ENCODE results near the gene MEF2D. TPM values are rescaled to one million over a fixed set of nuclear protein-coding genes. Genes with fewer than 3 reads are reported as not detected.
A peak's percentile ranks its signal among the peaks of the same experiment; 100 is the strongest.

MEF2D gene
- total RNA-seq, 2 donors from 2014 or later = 76.1 to 101 TPM

DNA sequence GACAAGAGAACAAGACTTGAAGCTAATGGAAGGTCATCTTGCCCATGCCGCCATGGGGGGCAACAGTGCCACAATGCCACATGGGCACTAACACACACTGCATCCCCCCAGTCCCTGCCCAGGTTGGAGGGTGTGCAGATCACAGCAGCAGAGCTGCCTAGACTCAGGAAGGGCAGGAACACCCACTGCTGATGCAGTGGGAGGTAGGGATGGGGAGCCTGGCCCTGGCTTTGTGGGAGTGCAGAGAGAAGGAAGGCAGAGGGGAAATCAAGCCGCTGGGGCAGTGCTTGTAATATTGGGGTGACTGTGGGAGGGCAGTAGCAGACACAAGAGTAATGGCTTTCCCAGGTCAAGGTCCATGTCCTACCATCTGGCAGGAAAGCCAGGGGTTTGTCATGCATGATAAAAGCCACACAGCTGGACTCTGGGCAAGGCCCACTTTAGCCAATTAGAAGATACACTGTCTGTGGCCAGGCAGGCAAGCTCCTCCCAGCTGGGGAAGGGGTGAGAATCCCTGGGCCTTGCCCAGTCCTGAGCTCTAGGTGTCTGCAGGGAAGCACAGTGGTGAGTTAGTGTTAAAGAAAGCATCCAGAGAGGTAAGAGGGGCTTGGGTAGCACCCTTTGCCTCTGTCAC, 25.4 kb upstream of the MEF2D start:
- H3K4me3 ChIP-seq = no peak overlapping the region
- H3K36me3 ChIP-seq = no peaks in the 10 kb centered on the region
- no peak for ATAC-seq (ENCODE audit: insufficient number of reproducible peaks, low FRiP score, low read depth)
- H3K4me1 ChIP-seq (ENCODE audit: control insufficient read depth in 1 of 2, low read depth in 2 of 2) = no peaks in the 10 kb centered on the region
- no peaks in the 10 kb centered on the region for H3K9me3 ChIP-seq
- H3K27ac ChIP-seq = no peak overlapping the region
- H3K27me3 ChIP-seq (replicated peaks; ENCODE audit: insufficient read depth) = no peaks in the 10 kb centered on the region
- no peak for DNase-seq (ENCODE audit: low spot score)
- TF ChIP-seq CTCF (IDR thresholded peaks at IDR 0.05) = no peak

- no peak for DNase-seq (ENCODE audit: low spot score)
- Histone ChIP-seq H3K27ac (no peak overlapping the region), H3K4me1 (ENCODE audit: control insufficient read depth in 1 of 2, low read depth in 2 of 2) (no peaks in the 10 kb centered on the region), H3K36me3 (no peaks in the 10 kb centered on the region), H3K9me3 (no peaks in the 10 kb centered on the region), H3K27me3 (replicated peaks; ENCODE audit: insufficient read depth) (no peaks in the 10 kb centered on the region), H3K4me3 (peak overlapping the region; percentile 35)
- ATAC-seq (ENCODE audit: insufficient number of reproducible peaks, low FRiP score, low read depth) = no peak
- TF ChIP-seq CTCF (IDR thresholded peaks at IDR 0.05) = no peak
These were observed 24.5 kb upstream of the MEF2D start for GRCh38 chr1:156525071-156525501.

- DNase-seq (ENCODE audit: low spot score) = no peak
- no peaks in the 10 kb centered on the region for H3K27me3 ChIP-seq (replicated peaks; ENCODE audit: insufficient read depth)
- ATAC-seq (ENCODE audit: insufficient number of reproducible peaks, low FRiP score, low read depth) = no peak
- H3K36me3 ChIP-seq = no peaks in the 10 kb centered on the region
- no peak overlapping the region for H3K27ac ChIP-seq
- H3K4me3 ChIP-seq = no peak overlapping the region
- TF ChIP-seq CTCF (IDR thresholded peaks at IDR 0.05) = no peak
- H3K9me3 ChIP-seq = no peaks in the 10 kb centered on the region
- H3K4me1 ChIP-seq (ENCODE audit: control insufficient read depth in 1 of 2, low read depth in 2 of 2) = no peaks in the 10 kb centered on the region
These were observed 23.9 kb upstream of the MEF2D start for GRCh38 chr1:156524481-156524869.

DNA sequence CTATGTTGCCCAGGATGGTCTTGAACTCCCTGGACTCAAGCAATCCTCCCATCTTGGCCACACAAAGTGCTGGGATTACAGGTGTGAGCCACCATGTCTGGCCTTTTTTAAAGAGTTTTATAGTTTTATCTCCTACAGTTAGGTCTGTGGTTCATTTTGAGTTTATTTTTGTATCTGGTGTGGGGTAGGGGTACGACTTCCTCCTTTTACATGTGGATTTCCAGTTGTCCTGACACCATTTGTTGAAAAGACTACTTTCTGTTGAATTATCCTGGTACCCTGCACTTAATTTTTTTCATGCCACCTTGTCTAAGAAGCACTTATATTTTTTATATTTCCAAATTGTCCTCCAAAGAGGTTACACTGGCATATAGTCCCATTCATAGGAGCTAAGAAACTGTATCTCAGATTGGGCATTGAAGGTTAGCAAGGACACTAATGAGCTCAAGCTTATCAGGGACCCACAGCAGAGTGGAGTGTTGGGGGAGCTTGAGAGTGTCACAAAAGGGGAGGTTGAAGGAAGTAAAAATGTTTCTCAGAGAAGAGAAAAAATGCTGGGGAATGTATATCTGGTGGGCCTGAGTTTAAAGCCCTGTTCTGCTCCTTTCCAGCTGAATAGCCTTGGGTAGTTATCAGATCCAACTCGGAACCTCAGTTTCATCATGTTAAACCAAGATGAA, 23.4 kb upstream of the MEF2D start:
- Histone ChIP-seq H3K27me3 (replicated peaks; ENCODE audit: insufficient read depth) (no peaks in the 10 kb centered on the region), H3K4me3 (no peak overlapping the region), H3K27ac (no peak overlapping the region), H3K36me3 (no peaks in the 10 kb centered on the region), H3K4me1 (ENCODE audit: control insufficient read depth in 1 of 2, low read depth in 2 of 2) (no peaks in the 10 kb centered on the region), H3K9me3 (no peaks in the 10 kb centered on the region)
- ATAC-seq (ENCODE audit: insufficient number of reproducible peaks, low FRiP score, low read depth) (no peak), DNase-seq (ENCODE audit: low spot score) (no peak)
- TF ChIP-seq CTCF (IDR thresholded peaks at IDR 0.05) = no peak

- Histone ChIP-seq H3K36me3 (no peaks in the 10 kb centered on the region), H3K27ac (no peak overlapping the region), H3K27me3 (replicated peaks; ENCODE audit: insufficient read depth) (no peaks in the 10 kb centered on the region), H3K4me3 (no peak overlapping the region), H3K4me1 (ENCODE audit: control insufficient read depth in 1 of 2, low read depth in 2 of 2) (no peaks in the 10 kb centered on the region), H3K9me3 (no peaks in the 10 kb centered on the region)
- ATAC-seq (ENCODE audit: insufficient number of reproducible peaks, low FRiP score, low read depth) = no peak
- DNase-seq (ENCODE audit: low spot score) = no peak
- no peak for TF ChIP-seq CTCF (IDR thresholded peaks at IDR 0.05)
These were observed 21.9 kb upstream of the MEF2D start for GRCh38 chr1:156522443-156522970.

Measured in thoracic aorta (tissue), 2 donors.